Jurkat, Clone E6-1 (cell line): Measurements from ENCODE around the gene LTBP1.
A peak's percentile ranks its signal among the peaks of the same experiment; 100 is the strongest.
"Not testable (repeated sequence)": the region's sequence is repeated elsewhere in the genome, so short reads cannot be mapped to it uniquely, and the experiment has no call there.

Source experiments
- DNase-seq: peaks from one replicate; pipeline ENCODE4 v3.0.0-alpha.2; 2011; ENCODE audit warnings: low read depth, low spot score
- H3K4me3 ChIP-seq: 2 replicates; pipeline ENCODE4 v1.5.1; 2011; ENCODE audit warnings: mild to moderate bottlenecking, low read length, control low read depth, moderate library complexity

LTBP1 gene

DNA sequence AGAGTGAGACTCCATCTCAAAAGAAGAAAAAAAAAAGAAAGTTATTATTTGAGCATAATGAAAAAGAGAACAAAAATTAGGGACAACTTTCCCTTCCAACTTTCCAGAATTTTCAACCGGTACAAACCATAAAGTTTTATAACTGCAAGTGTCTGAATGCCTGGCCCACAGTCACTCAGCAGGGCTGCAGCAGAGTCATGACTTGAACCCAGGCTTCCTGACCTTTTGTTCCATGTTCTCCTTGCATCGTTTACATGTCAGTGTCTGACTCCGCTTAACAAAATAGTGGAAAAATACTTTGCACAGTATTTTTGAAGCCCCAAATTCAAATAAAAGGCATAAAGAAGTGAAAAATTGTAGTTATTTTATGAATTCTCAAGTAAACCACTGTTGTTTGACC, 82.7 kb downstream of the LTBP1 start:
- no peak overlapping the region for H3K4me3 ChIP-seq

DNA sequence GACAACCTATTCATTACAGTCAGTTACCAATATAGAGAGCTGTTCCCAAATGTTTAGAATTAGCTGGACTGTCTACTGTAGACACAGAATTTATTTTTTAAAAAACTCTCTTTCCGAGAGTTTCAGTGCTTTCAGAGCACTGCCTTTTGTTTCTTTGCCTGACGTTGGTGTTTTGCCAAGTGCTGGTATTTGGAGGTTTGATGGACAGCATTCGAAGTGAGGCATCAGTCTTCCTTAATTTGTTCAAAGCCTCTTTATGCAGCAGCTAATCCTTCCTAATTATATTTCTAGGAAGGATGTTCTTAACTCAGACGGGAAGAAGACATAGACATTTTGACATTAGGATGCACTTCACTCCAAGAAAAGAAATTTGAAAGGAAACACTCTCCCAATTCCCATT, 83.2 kb downstream of the LTBP1 start:
- no peak for DNase-seq

More for the DNA sequence above, 82.7 kb downstream of the LTBP1 start:
- DNase-seq, result no peak

DNA sequence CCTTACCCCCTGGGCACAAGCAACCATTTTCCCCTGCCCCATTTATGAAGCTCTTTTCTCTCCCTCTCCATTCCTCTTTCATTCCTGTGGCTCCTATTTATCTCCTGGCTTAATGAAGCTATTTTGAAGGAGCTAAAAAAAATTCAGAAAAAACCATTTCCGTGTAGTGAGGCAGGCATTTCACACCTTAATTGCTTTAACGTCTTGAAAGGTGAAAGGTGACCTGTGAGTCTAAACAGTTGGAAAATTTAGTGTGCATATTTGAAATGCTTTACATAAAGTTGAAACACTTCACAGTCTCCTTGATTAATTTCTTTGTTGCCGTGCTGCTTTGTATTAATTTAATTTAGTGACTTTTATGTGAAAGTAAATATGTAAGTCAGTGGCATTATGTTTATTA, 83.6 kb downstream of the LTBP1 start:
- H3K4me3 ChIP-seq, result no peak overlapping the region
- no peak for DNase-seq

More for the DNA sequence above, 83.2 kb downstream of the LTBP1 start:
- no peak overlapping the region for H3K4me3 ChIP-seq

DNA sequence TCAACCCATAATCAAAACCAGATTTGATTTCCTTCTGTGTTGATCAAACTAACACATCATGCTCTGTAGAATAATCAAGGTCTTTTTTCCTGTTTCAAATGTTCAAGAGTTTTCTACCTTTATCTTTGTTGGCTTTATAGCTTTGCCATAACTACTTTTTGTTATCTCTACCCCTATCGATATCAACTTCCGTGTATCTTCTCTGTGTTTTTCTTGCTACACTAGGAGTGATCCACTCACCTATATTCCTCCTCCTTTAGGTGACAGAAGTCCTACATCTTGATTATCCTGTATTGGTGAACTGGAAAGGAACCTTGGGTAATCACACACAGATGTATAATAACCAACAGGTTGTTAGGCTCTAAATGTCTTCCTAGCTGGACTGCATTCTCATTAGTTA, 85.5 kb downstream of the LTBP1 start:
- no peak overlapping the region for H3K4me3 ChIP-seq
- no peak for DNase-seq

GRCh38 chr2:33033606-33034081, 86.9 kb downstream of the LTBP1 start:
- DNase-seq, result peak; percentile 14
- no peak overlapping the region for H3K4me3 ChIP-seq

DNA sequence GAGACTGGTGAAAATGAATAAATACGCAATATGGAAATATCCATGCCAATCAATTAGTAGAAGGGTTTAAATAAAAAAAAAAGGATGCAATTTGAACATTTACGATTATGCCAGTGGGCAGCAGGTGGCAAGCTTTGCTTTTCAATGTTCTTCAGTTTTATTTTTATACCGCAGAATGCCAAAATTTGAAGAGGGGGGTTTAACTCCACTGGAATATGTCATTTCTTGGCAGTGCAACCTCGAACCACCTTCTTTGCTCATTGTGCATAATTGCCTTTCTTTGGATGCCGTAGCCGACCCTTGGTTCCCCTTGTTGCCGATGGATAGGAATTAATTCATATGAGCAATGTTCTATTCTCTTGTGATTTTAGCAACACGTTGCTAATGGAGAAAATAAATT, 88.0 kb downstream of the LTBP1 start:
- no peak overlapping the region for H3K4me3 ChIP-seq
- no peak for DNase-seq

- H3K4me3 ChIP-seq, result no peak overlapping the region
- DNase-seq, result no peak
Measured at GRCh38 chr2:33038230-33038629, 91.5 kb downstream of the LTBP1 start.

DNA sequence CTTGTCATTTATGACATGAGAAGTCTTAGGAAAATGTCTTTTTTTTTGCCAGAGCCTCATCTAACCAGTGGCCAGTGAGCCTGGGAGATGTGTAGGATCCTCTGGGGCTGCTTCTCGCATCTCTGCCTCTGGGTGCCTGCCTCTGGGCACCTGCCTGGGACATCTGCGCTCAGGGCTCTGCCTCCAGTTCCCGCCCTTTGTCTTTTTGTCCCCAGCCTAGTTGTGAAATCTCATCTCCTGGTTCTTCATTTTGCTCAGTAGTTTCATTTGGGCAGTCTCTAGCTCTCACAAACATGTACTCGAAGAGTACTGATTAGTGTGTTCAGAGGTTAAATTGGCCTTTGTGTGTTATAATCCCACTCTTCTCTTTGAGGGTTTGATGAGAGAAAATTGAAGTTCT, 92.0 kb downstream of the LTBP1 start:
- H3K4me3 ChIP-seq, result no peak overlapping the region
- DNase-seq, result no peak

GRCh38 chr2:33040541-33040940, 93.8 kb downstream of the LTBP1 start:
- DNase-seq, result no peak
- no peak overlapping the region for H3K4me3 ChIP-seq

- DNase-seq, result no peak
- no peak overlapping the region for H3K4me3 ChIP-seq
Measured at GRCh38 chr2:33042265-33042664, 95.5 kb downstream of the LTBP1 start.

- no peak overlapping the region for H3K4me3 ChIP-seq
- DNase-seq, result no peak
Measured at GRCh38 chr2:33042819-33043218, 96.1 kb downstream of the LTBP1 start.

GRCh38 chr2:33047939-33048338, 101.2 kb downstream of the LTBP1 start:
- DNase-seq, result no peak
- H3K4me3 ChIP-seq, result no peak overlapping the region

- DNase-seq, result no peak
- H3K4me3 ChIP-seq, result no peak overlapping the region
Measured at GRCh38 chr2:33051586-33052360, 105.0 kb downstream of the LTBP1 start.

DNA sequence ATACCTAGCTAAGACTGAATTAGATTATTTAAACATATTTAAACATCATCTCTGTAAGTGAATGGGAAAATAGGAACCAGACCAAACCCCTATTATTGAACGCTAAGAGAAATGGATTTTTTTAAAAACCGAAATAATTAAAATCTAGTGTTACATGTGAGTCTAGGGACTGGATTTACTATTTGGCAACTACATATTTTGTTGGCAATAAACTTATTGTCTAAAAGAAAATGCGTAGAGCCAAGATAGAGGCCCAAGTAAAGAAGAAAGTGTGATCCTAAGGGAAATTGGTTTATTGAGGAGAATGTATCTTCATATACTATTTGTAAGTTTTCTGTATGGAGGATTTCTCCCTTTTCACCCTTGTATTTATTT, 105.6 kb downstream of the LTBP1 start:
- H3K4me3 ChIP-seq, result no peak overlapping the region

DNA sequence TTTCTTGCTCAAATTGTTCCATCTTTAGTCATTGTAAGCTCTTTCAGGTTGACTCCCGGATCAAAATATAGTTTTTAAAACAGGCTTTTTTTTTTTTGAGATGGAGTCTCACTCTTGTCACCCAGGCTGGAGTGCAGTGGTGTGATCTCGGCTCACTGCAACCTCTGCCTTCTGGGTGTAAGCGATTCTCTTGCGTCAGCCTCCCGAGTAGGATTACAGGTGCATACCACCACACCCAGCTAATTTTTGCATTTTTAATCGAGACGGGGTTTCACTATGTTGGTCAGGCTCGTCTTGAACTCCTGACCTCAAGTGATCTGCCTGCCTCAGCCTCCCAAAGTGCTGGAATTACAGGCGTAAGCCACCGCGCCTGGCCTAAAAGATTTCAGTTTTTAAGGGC, 106.0 kb downstream of the LTBP1 start:
- DNase-seq, H3K4me3 ChIP-seq: not testable (repeated sequence)

More for the DNA sequence above, 105.6 kb downstream of the LTBP1 start:
- DNase-seq, result no peak

DNA sequence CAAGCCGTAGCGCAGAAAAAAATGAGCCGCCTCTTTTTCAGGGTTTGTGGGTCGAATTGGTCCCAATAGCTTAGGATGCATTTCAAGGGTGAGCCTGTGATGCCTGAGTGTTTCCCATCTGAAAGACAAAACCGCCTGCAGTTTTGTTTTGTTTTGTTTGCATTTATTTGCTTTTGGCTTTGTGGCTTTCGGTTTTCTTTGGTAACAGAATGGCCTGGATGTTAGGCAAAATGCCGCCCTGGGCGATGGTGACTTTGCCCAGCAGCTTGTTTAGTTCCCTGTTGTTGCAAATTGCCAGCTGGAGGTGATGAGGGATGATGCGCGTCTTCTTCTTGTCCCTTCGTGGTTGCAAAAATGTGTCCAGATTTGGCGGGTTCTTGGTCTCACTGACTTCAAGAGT, 109.4 kb downstream of the LTBP1 start:
- DNase-seq, result no peak
- no peak overlapping the region for H3K4me3 ChIP-seq

DNA sequence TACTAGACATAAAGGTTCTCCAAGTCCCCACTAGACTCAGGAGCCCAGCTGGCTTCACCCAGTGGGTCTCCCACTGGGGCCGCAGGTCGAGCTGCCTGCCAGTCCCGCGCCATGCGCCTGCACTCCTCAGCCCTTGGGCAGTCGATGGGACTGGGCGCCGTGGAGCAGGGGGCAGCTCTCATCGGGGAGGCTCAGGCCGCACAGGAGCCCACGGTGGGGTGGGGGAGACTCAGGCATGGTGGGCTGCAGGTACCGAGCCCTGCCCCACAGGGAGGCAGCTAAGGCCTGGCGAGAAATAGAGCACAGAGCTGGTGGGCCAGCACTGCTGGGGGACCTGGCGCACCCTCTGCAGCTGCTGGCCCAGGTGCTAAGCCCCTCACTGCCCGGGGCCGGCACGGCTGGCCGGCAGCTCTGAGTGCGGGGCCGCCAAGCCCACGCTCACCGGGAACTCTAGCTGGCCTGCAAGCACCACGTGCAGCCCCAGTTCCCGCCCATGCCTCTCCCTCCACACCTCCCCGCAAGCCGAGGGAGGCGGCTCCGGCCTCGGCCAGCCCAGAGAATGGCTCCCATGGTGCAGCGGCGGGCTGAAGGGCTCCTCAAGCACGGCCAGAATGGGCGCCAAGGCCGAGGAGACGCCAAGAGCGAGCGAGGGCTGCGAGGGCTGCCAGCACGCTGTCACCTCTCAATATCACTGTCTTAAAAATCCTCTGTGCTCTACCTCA, 110.7 kb downstream of the LTBP1 start:
- not testable (repeated sequence) for H3K4me3 ChIP-seq

GRCh38 chr2:33058716-33059470, 112.1 kb downstream of the LTBP1 start:
- DNase-seq, result no peak
- H3K4me3 ChIP-seq, result no peak overlapping the region

More for the DNA sequence above, 110.7 kb downstream of the LTBP1 start:
- not testable (repeated sequence) for DNase-seq

DNA sequence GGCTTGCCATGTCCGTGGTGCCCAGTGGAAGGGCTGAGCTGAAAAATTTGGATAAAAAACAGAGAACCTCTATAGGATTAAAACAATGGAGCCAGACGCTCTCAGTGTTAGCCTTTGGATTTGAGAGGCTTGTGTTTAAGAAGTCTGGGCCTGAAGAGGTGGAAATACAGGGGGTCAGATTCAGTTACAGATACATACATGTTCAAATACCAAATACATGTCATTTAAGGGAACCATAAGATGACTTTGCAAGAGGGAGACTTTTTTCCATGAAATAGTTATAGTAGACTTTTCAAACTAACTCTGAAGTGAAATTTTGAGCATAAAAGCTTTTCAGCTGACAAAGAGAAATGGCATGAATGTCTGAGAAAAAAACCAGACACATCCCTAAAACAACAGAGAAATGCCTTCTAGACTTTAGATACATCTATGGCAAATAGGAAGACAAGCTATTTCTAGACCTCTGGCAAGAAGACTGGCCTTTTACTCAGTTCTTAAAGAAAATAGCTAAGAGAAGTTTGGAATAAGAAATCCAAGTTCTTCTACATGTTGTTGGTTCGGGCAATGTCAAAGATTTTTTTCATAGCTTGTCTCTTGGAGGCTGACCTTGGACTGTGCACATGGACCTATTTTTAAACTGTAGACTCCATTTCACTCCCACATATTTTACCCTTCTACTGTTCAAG, 112.9 kb downstream of the LTBP1 start:
- H3K4me3 ChIP-seq, result no peak overlapping the region
- DNase-seq, result no peak
